Epithelial cell of esophagus (primary cell): ENCODE data around the gene CHMP5.
"Not testable (repeated sequence)": the region's sequence is repeated elsewhere in the genome, so short reads cannot be mapped to it uniquely, and the experiment has no call there.

ENCODE experiments used
- DNase-seq: peaks from one replicate; pipeline ENCODE4 v3.0.0; 2010; ENCODE audit warnings: low read depth
- H3K4me3 ChIP-seq: 2 replicates; pipeline ENCODE4 v1.5.1; 2011; ENCODE audit warnings: mild to moderate bottlenecking, low read length, control low read depth
- CTCF ChIP-seq: IDR thresholded peaks from 2 replicates; pipeline ENCODE4 v1.5.1; 2011; ENCODE audit warnings: low read depth, mild to moderate bottlenecking, low read length, control low read depth, inconsistent platforms; ENCODE audit not compliant: insufficient read depth; ENCODE audit errors: missing control alignments

CHMP5 gene

GRCh38 chr9:33309903-33310302, 45.1 kb downstream of the CHMP5 start:
- TF ChIP-seq CTCF: no peak
- H3K4me3 ChIP-seq: no peak overlapping the region
- peak; percentile 9 for DNase-seq

- no peak for TF ChIP-seq CTCF
- DNase-seq: no peak
- no peak overlapping the region for H3K4me3 ChIP-seq
Observed at GRCh38 chr9:33310748-33311147, 45.9 kb downstream of the CHMP5 start.

GRCh38 chr9:33311953-33312352, 47.1 kb downstream of the CHMP5 start:
- H3K4me3 ChIP-seq: no peak overlapping the region
- TF ChIP-seq CTCF: no peak
- DNase-seq: no peak

- TF ChIP-seq CTCF: no peak
- no peak overlapping the region for H3K4me3 ChIP-seq
- no peak for DNase-seq
Observed at GRCh38 chr9:33315371-33315770, 50.5 kb downstream of the CHMP5 start.

- DNase-seq, H3K4me3 ChIP-seq: not testable (repeated sequence)
Observed at GRCh38 chr9:33317136-33317535, 52.3 kb downstream of the CHMP5 start.

- DNase-seq: no peak
- no peak for TF ChIP-seq CTCF
- no peak overlapping the region for H3K4me3 ChIP-seq
Observed at GRCh38 chr9:33318225-33318624, 53.4 kb downstream of the CHMP5 start.

GRCh38 chr9:33318781-33319180, 53.9 kb downstream of the CHMP5 start:
- no peak for TF ChIP-seq CTCF
- no peak overlapping the region for H3K4me3 ChIP-seq
- no peak for DNase-seq

GRCh38 chr9:33320230-33320567, 55.4 kb downstream of the CHMP5 start:
- no peak for DNase-seq
- TF ChIP-seq CTCF: no peak
- no peak overlapping the region for H3K4me3 ChIP-seq
